OCI-LY3 (cell line): ENCODE results near the gene SMAD6.
A peak's percentile ranks its signal among the peaks of the same experiment; 100 is the strongest.

Experiments used
- H2AFZ ChIP-seq: fragments of 200-600, 300-600 bp; shearing (Covaris generic); 2 replicates; pipeline ENCODE4 v1.6.0; 2014; ENCODE audit warnings: antibody characterized with exemption, low read depth, low read length
- H3K27ac ChIP-seq: fragments of 200-600, 300-600 bp; sonication (generic); 2 replicates; pipeline ENCODE4 v1.5.1; 2014; ENCODE audit warnings: mild to moderate bottlenecking, low read length, moderate library complexity, mixed read lengths
- H3K27me3 ChIP-seq: fragments of 200-600, 300-600 bp; sonication (generic); 2 replicates; pipeline ENCODE4 v1.6.1; 2014; ENCODE audit warnings: low read depth, low read length, mixed read lengths
- H3K36me3 ChIP-seq: fragments of 200-600, 300-600 bp; sonication (generic); replicated peaks from 2 replicates; pipeline ENCODE3; 2014; ENCODE audit warnings: low read depth, low read length, mixed read lengths
- H3K4me1 ChIP-seq: fragments of 300-600, 200-600 bp; sonication (generic); 2 replicates; pipeline ENCODE4 v1.6.1; 2014; ENCODE audit warnings: low read length, mixed read lengths
- H3K4me2 ChIP-seq: fragments of 200-600, 300-600 bp; sonication (generic); 2 replicates; pipeline ENCODE4 v1.6.1; 2014; ENCODE audit warnings: low read length, mixed read lengths
- H3K4me3 ChIP-seq: fragments of 300-600, 200-600 bp; sonication (generic); 2 replicates; pipeline ENCODE4 v1.5.1; 2014; ENCODE audit warnings: antibody characterized with exemption, mild to moderate bottlenecking, low read length, moderate library complexity
- H3K79me2 ChIP-seq: fragments of 300-600, 200-600 bp; shearing (Covaris generic); 2 replicates; pipeline ENCODE4 v1.6.1; 2014; ENCODE audit warnings: mild to moderate bottlenecking, low read length, mixed read lengths
- H3K9ac ChIP-seq: fragments of 300-600, 200-600 bp; shearing (Covaris generic); 2 replicates; pipeline ENCODE4 v1.6.0; 2014; ENCODE audit warnings: mild to moderate bottlenecking, low read length, moderate library complexity
- H3K9me3 ChIP-seq: fragments of 200-600, 300-600 bp; shearing (Covaris generic); 2 replicates; pipeline ENCODE4 v1.6.1; 2014; ENCODE audit warnings: low read length, mixed read lengths; ENCODE audit not compliant: insufficient read depth
- H4K20me1 ChIP-seq: fragments of 200-600, 300-600 bp; sonication (generic); 2 replicates; pipeline ENCODE4 v1.6.1; 2016; ENCODE audit warnings: low read length, mixed read lengths; ENCODE audit not compliant: insufficient read depth
- EZH2phosphoT487 ChIP-seq: fragments of 200-600 bp; shearing (Covaris generic); IDR thresholded peaks from 2 replicates; pipeline ENCODE4 v1.6.1; 2018; ENCODE audit warnings: antibody characterized with exemption, mixed run types, low read depth
- TF ChIP-seq, protein P1 (sequence below): fragments of 200-600, 300-600 bp; sonication (generic); IDR thresholded peaks from 2 replicates; pipeline ENCODE4 v1.5.1; 2014; ENCODE audit warnings: antibody characterized with exemption, low read length, low read depth

The SMAD6 gene

DNA sequence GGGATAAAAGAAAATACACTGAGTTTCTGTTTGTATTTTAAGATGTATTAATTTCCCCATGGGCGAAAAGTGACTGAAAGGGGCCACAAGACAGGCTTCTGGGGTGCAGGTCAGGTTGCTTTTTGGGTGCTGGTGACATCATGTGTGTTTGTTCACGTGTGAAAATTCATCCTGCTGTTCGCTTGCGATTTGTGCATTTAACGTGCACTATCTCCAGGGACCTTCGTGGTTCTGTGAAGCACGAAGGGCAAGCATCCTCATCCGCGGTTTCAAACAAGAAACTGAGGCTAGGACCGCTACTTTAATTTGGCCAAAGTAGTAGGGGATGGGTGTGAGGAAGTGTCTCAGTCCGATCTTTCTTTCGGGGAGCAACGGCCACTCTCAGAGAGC, 1.6 kb upstream of the SMAD6 start:
- H2AFZ ChIP-seq = peak overlapping the region; percentile 75
- no peaks in the 10 kb centered on the region for H3K27me3 ChIP-seq
- no peaks in the 10 kb centered on the region for H3K79me2 ChIP-seq
- no peaks in the 10 kb centered on the region for H3K36me3 ChIP-seq
- peak overlapping the region; percentile 86 for H3K4me2 ChIP-seq
- H3K9ac ChIP-seq = peak overlapping the region; percentile 70
- H3K4me3 ChIP-seq = peak overlapping the region; percentile 82
- TF ChIP-seq, protein P1, sequence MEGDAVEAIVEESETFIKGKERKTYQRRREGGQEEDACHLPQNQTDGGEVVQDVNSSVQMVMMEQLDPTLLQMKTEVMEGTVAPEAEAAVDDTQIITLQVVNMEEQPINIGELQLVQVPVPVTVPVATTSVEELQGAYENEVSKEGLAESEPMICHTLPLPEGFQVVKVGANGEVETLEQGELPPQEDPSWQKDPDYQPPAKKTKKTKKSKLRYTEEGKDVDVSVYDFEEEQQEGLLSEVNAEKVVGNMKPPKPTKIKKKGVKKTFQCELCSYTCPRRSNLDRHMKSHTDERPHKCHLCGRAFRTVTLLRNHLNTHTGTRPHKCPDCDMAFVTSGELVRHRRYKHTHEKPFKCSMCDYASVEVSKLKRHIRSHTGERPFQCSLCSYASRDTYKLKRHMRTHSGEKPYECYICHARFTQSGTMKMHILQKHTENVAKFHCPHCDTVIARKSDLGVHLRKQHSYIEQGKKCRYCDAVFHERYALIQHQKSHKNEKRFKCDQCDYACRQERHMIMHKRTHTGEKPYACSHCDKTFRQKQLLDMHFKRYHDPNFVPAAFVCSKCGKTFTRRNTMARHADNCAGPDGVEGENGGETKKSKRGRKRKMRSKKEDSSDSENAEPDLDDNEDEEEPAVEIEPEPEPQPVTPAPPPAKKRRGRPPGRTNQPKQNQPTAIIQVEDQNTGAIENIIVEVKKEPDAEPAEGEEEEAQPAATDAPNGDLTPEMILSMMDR = no peak
- no peak for TF ChIP-seq EZH2phosphoT487
- H4K20me1 ChIP-seq = no peaks in the 10 kb centered on the region
- H3K4me1 ChIP-seq = peaks cover 7% of the 10 kb centered on the region; the same call in 1 of the 2 replicates
- H3K27ac ChIP-seq = no peak overlapping the region
- no peaks in the 10 kb centered on the region for H3K9me3 ChIP-seq

DNA sequence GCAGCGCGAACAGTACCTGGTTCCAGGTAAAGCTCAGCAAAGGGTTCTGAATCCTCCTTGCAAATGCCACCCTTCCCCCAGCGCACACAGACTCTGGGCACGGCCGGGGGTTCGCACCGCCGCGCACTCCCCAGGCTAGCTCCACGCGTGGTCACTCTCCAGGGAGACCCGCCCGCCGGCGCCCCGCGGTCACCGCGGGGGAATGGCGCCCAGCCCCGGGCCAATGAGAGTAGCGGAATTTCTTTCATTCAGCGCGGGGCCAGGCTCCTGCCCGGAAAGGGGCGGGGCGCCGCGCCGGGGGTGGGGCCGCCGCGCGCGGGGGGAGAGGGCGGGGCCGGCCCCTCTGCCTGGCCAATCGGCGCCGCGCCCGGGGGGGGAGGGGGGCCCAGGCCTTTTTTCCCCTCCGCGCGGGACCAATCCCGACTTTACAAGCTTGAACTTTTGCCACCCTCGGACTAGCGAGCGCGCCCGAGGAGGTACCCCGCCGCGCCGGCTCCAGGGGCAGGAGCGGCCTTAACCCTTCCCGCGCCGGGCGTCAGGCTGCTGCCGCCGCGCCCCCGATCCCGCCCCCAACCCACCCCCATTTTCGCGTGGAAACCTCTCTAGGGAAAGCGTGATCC, 1.1 kb upstream of the SMAD6 start:
- Histone ChIP-seq H3K27me3 (no peaks in the 10 kb centered on the region), H3K4me2 (peak overlapping the region; percentile 86), H3K9me3 (no peaks in the 10 kb centered on the region), H3K36me3 (no peaks in the 10 kb centered on the region), H3K27ac (peak overlapping the region; percentile 78), H2AFZ (peak overlapping the region; percentile 75), H3K4me1 (peaks cover 7% of the 10 kb centered on the region; the same call in 1 of the 2 replicates), H3K9ac (peak overlapping the region; percentile 87), H3K4me3 (peak overlapping the region; percentile 85), H3K79me2 (no peaks in the 10 kb centered on the region), H4K20me1 (no peaks in the 10 kb centered on the region)
- TF ChIP-seq, protein P1 = no peak
- TF ChIP-seq EZH2phosphoT487 = no peak

DNA sequence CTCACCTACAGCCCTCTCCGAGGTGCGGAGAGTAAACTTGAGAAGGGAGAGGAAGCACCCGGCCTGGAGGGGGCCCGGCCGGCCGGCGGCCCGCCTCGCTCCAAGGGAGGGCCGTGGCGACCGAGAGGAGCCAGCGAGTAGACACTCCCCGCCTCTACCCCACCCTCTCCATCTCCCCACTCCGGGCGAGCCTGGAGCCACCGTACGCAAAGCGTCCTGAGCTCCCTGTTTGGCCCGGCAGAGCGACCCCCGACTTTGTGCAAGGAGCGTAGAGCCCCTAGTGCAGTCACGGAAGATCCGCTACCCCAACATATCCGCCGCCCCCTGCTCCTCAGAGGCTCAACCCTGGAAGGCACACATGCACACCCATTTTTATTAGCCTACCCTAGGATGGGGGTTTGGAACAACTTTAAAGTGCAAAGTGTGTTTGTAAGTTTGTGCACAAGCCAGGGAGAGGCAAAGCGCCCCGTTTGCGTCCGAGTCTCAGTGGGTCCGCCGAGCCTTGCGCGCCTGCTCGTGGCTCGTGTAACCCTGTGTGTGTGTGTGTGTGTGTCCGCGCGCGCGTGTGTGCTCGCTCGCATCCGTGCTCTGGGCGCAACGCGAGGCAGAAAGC, 508 bp upstream of the SMAD6 start:
- peak overlapping the region; percentile 85 for H3K4me2 ChIP-seq
- peaks cover 7% of the 10 kb centered on the region; the same call in 1 of the 2 replicates for H3K4me1 ChIP-seq

More for the DNA sequence above, 508 bp upstream of the SMAD6 start:
- Histone ChIP-seq H3K4me3 (peak overlapping the region; percentile 85), H3K9me3 (no peaks in the 10 kb centered on the region), H3K36me3 (no peaks in the 10 kb centered on the region), H3K79me2 (no peaks in the 10 kb centered on the region), H4K20me1 (no peaks in the 10 kb centered on the region), H3K27ac (peak overlapping the region; percentile 78), H3K9ac (peak overlapping the region; percentile 87), H2AFZ (peak overlapping the region; percentile 63), H3K27me3 (no peaks in the 10 kb centered on the region)
- TF ChIP-seq, protein P1 = no peak
- TF ChIP-seq EZH2phosphoT487 = no peak
